ENCODE results near the gene CPN2. TPM values are rescaled to one million over a fixed set of nuclear protein-coding genes. Genes with fewer than 3 reads are reported as not detected.

CPN2 gene
- total RNA-seq, 1 experiment from 2014 or later, result 0.08 TPM

GRCh38 chr3:194333981-194334320 is 17.2 kb downstream of the CPN2 start:
- H3K9me3 ChIP-seq (ENCODE audit: control insufficient read depth, insufficient read depth, low read depth, low read length), result no peaks in the 10 kb centered on the region
- H3K27me3 ChIP-seq (ENCODE audit: control insufficient read depth, insufficient read depth, low read length), result no peaks in the 10 kb centered on the region
- intact Hi-C loops (cut with micrococcal nuclease; ENCODE audit: unreplicated experiment), result loop anchor here (1.0 kb wide), 1 partner anchor 70 kb away; no protein-coding TSS in a partner anchor
- BruUV-seq (replicated peaks), result no TSS peak
- no peaks in the 10 kb centered on the region for H3K36me3 ChIP-seq (ENCODE audit: control insufficient read depth, insufficient read depth, low read length)
- DNase-seq (ENCODE audit: low read depth, low spot score), result no peak
- no peak overlapping the region for H3K27ac ChIP-seq (ENCODE audit: low read length)
- peak overlapping the region in 1 of 2 experiments; percentile 52; a peak in 2 of 4 replicates for H3K4me3 ChIP-seq (ENCODE audit: low read depth in 2 of 2, low read length in 2 of 2)
- in situ Hi-C loops (cut with HindIII; ENCODE audit: low pct_unique_long_range_greater_than_20kb, low sequenced_read_pairs), result no loop called here
- ATAC-seq, result no peak
- H3K4me1 ChIP-seq (ENCODE audit: control insufficient read depth, insufficient read depth, low read length), result no peaks in the 10 kb centered on the region; the same call in 1 of the 2 replicates
- CTCF ChIA-PET, result interaction anchor here (0.6 kb wide), 1 partner anchor 252 kb away, joined by 6 read pairs; no protein-coding TSS in a partner anchor
- POLR2A ChIA-PET, result interaction anchor here (0.6 kb wide), 1 partner anchor 86 kb away, joined by 3 read pairs; no protein-coding TSS in a partner anchor
- TF ChIP-seq TCF7L2 (IDR thresholded peaks at IDR 0.05; ENCODE audit: low read depth, low read length), result no peak
- TF ChIP-seq REST (IDR thresholded peaks at IDR 0.05; ENCODE audit: insufficient read depth in 1 of 2, low read depth in 2 of 2, low read length in 1 of 2), result no peak
- TF ChIP-seq POLR2AphosphoS5 (IDR thresholded peaks at IDR 0.05; ENCODE audit: low read depth, low read length), result no peak
- no peak for TF ChIP-seq SIN3A (IDR thresholded peaks at IDR 0.05; ENCODE audit: borderline replicate concordance, insufficient read depth, low read depth, low read length)

GRCh38 chr3:194333212-194333980 is 17.7 kb downstream of the CPN2 start:
- Histone ChIP-seq H3K27me3 (ENCODE audit: control insufficient read depth, insufficient read depth, low read length) (no peaks in the 10 kb centered on the region), H3K27ac (ENCODE audit: low read length) (no peak overlapping the region), H3K9me3 (ENCODE audit: control insufficient read depth, insufficient read depth, low read depth, low read length) (no peaks in the 10 kb centered on the region), H3K4me3 (ENCODE audit: low read depth in 2 of 2, low read length in 2 of 2) (peak overlapping the region; percentile 52 to 58), H3K4me1 (ENCODE audit: control insufficient read depth, insufficient read depth, low read length) (no peaks in the 10 kb centered on the region; the same call in 1 of the 2 replicates), H3K36me3 (ENCODE audit: control insufficient read depth, insufficient read depth, low read length) (no peaks in the 10 kb centered on the region)
- in situ Hi-C loops (cut with HindIII; ENCODE audit: low pct_unique_long_range_greater_than_20kb, low sequenced_read_pairs) (no loop called here), intact Hi-C loops (cut with micrococcal nuclease; ENCODE audit: unreplicated experiment) (loop anchor here (1.0 kb wide), 1 partner anchor 71 kb away; no protein-coding TSS in a partner anchor)
- TF ChIP-seq POLR2AphosphoS5 (IDR thresholded peaks at IDR 0.05; ENCODE audit: low read depth, low read length) (no peak), CTCF (IDR thresholded peaks at IDR 0.05) (peak; percentile 99), SIN3A (IDR thresholded peaks at IDR 0.05; ENCODE audit: borderline replicate concordance, insufficient read depth, low read depth, low read length) (no peak), REST (IDR thresholded peaks at IDR 0.05; ENCODE audit: insufficient read depth in 1 of 2, low read depth in 2 of 2, low read length in 1 of 2) (no peak), TCF7L2 (IDR thresholded peaks at IDR 0.05; ENCODE audit: low read depth, low read length) (peak; percentile 93)
- DNase-seq (ENCODE audit: low read depth, low spot score), result no peak
- no TSS peak for BruUV-seq (replicated peaks)
- ChIA-PET CTCF (interaction anchor here (0.6 kb wide), 2 partner anchors 11 to 37 kb away, joined by 3 to 4 read pairs; no protein-coding TSS in a partner anchor), POLR2A (interaction anchor here (0.6 kb wide), 1 partner anchor 87 kb away, joined by 3 read pairs; no protein-coding TSS in a partner anchor)
- ATAC-seq, result peak; percentile 97

Data from Panc1 (cell line).